Progenitor cell of endocrine pancreas (in vitro differentiated cells): ENCODE data around the gene MYOF. TPM values are rescaled to one million over a fixed set of nuclear protein-coding genes. Genes with fewer than 3 reads are reported as not detected.

Source experiments
- DNase-seq: peaks from one replicate; pipeline ENCODE4 v3.0.0; 2021; ENCODE audit warnings: low spot score; ENCODE audit not compliant: unreplicated experiment
- H3K27ac Mint-ChIP-seq: 2 replicates; pipeline ENCODE4 v1.8.0; 2021; ENCODE audit warnings: mild to moderate bottlenecking, moderate library complexity, mixed read lengths
- H3K27me3 Mint-ChIP-seq: 2 replicates; pipeline ENCODE4 v1.8.0; 2021; ENCODE audit warnings: mixed read lengths
- H3K36me3 Mint-ChIP-seq: 2 replicates; pipeline ENCODE4 v1.8.0; 2022; ENCODE audit warnings: mixed read lengths; ENCODE audit not compliant: insufficient read depth
- H3K4me1 Mint-ChIP-seq: 2 replicates; pipeline ENCODE4 v1.8.0; 2021; ENCODE audit warnings: low read depth, mixed read lengths
- H3K4me3 Mint-ChIP-seq: 2 replicates; pipeline ENCODE4 v1.8.0; 2021; ENCODE audit warnings: low read depth, mild to moderate bottlenecking, moderate library complexity, mixed read lengths
- H3K9me3 Mint-ChIP-seq: 2 replicates; pipeline ENCODE4 v1.8.0; 2021; ENCODE audit warnings: low read depth, mixed read lengths
- CTCF ChIP-seq: fragments of 200-600 bp; sonication (generic); IDR thresholded peaks from one replicate; pipeline ENCODE4 v1.5.0; 2021; ENCODE audit warnings: antibody characterized with exemption, mild to moderate bottlenecking; ENCODE audit not compliant: unreplicated experiment
- total RNA-seq: library from RNA; stranded (reverse); gene quantifications from 2 replicates; pipeline ENCODE4 v1.2.1, GENCODE V29; 2021

Gene MYOF
- total RNA-seq, 1 donor from 2014 or later: 25.5 TPM

- Mint-ChIP-seq H3K36me3 (peaks cover 16% of the 10 kb centered on the region), H3K27me3 (no peaks in the 10 kb centered on the region), H3K9me3 (peaks cover under 1% of the 10 kb centered on the region), H3K4me3 (no peak overlapping the region), H3K27ac (no peak overlapping the region), H3K4me1 (no peaks in the 10 kb centered on the region)
- no peak for DNase-seq
- TF ChIP-seq CTCF: no peak
These were observed 32.4 kb upstream of the MYOF start for GRCh38 chr10:93514521-93514920.

- Mint-ChIP-seq H3K27me3 (no peaks in the 10 kb centered on the region), H3K4me1 (no peaks in the 10 kb centered on the region), H3K27ac (no peak overlapping the region), H3K4me3 (no peak overlapping the region), H3K36me3 (peaks cover 8% of the 10 kb centered on the region), H3K9me3 (no peaks in the 10 kb centered on the region)
- no peak for DNase-seq
- TF ChIP-seq CTCF: no peak
These were observed 31.0 kb upstream of the MYOF start for GRCh38 chr10:93513091-93513490.

GRCh38 chr10:93512565-93512964 is 30.4 kb upstream of the MYOF start:
- H3K9me3 Mint-ChIP-seq: no peaks in the 10 kb centered on the region
- no peak for DNase-seq
- H3K27ac Mint-ChIP-seq: no peak overlapping the region
- no peaks in the 10 kb centered on the region for H3K27me3 Mint-ChIP-seq
- H3K4me3 Mint-ChIP-seq: no peak overlapping the region
- no peak for TF ChIP-seq CTCF
- H3K4me1 Mint-ChIP-seq: no peaks in the 10 kb centered on the region
- H3K36me3 Mint-ChIP-seq: peaks cover 11% of the 10 kb centered on the region

- Mint-ChIP-seq H3K27me3 (no peaks in the 10 kb centered on the region), H3K27ac (no peak overlapping the region), H3K36me3 (peaks cover 5% of the 10 kb centered on the region), H3K4me3 (no peak overlapping the region), H3K9me3 (no peaks in the 10 kb centered on the region), H3K4me1 (no peaks in the 10 kb centered on the region)
- DNase-seq: no peak
- no peak for TF ChIP-seq CTCF
These were observed 27.7 kb upstream of the MYOF start for GRCh38 chr10:93509816-93510215.

- no peak for DNase-seq
- Mint-ChIP-seq H3K27me3 (no peaks in the 10 kb centered on the region), H3K4me3 (no peak overlapping the region), H3K4me1 (peaks cover 3% of the 10 kb centered on the region), H3K27ac (no peak overlapping the region), H3K36me3 (peaks cover 2% of the 10 kb centered on the region), H3K9me3 (no peaks in the 10 kb centered on the region)
- TF ChIP-seq CTCF: no peak
These were observed 22.9 kb upstream of the MYOF start for GRCh38 chr10:93505075-93505474.
